CD8-positive, alpha-beta memory T cell (primary cell): Measurements from ENCODE around the gene FSTL4. TPM values are rescaled to one million over a fixed set of nuclear protein-coding genes. Genes with fewer than 3 reads are reported as not detected.

Source experiments
- CTCF ChIA-PET: fragments of 350-600 bp; sonication (Branson Sonifier 250); formaldehyde crosslinking; loops from one replicate; lab custom pipeline; 2021; ENCODE audit warnings: antibody characterized with exemption; lab: Charles Lee
- POLR2A ChIA-PET: fragments of 350-600 bp; sonication (Branson Sonifier 250); formaldehyde crosslinking; loops from one replicate; lab custom pipeline; 2021; ENCODE audit warnings: antibody characterized with exemption; lab: Charles Lee
- DNase-seq, 5 donors: peaks; one replicate each; pipeline versions ENCODE4 v3.0.0 to v3.0.0-alpha.2; 2020 to 2022; ENCODE audit warnings: mixed read lengths in 1 of 5
- H3K27ac ChIP-seq: one replicate; pipeline ENCODE4 v1.7.0; 2013; ENCODE audit warnings: low read depth, mild to moderate bottlenecking, low read length, moderate library complexity
- H3K27me3 ChIP-seq: 2 replicates; pipeline ENCODE4 v1.7.0; 2013; ENCODE audit warnings: low read length, mild to moderate bottlenecking; ENCODE audit not compliant: insufficient read depth, poor library complexity, severe bottlenecking
- H3K36me3 ChIP-seq: 2 replicates; pipeline ENCODE4 v1.7.0; 2013; ENCODE audit warnings: mild to moderate bottlenecking, low read length, moderate library complexity; ENCODE audit not compliant: insufficient read depth
- H3K4me1 ChIP-seq: 2 replicates; pipeline ENCODE4 v1.7.0; 2013; ENCODE audit warnings: mild to moderate bottlenecking, low read length, moderate library complexity; ENCODE audit not compliant: insufficient read depth
- H3K4me3 ChIP-seq: 2 replicates; pipeline ENCODE4 v1.7.0; 2013; ENCODE audit warnings: mild to moderate bottlenecking, low read length
- H3K9me3 ChIP-seq: 2 replicates; pipeline ENCODE4 v1.7.0; 2013; ENCODE audit warnings: mild to moderate bottlenecking, low read length
- H3K27ac Mint-ChIP-seq, 8 donors: one replicate each; pipeline ENCODE4 v1.8.0; 2020 to 2021; ENCODE audit warnings: mixed read lengths in 8 of 8, mild to moderate bottlenecking in 6 of 8, inconsistent platforms in 3 of 8, moderate library complexity in 3 of 8
- H3K27me3 Mint-ChIP-seq, 2 donors: one replicate each; pipeline ENCODE4 v1.8.0; 2020 to 2021; ENCODE audit warnings: mixed read lengths in 2 of 2, mild to moderate bottlenecking in 1 of 2, moderate library complexity in 1 of 2
- H3K36me3 Mint-ChIP-seq, 3 donors: one replicate each; pipeline ENCODE4 v1.8.0; 2020 to 2021; ENCODE audit warnings: mixed read lengths in 3 of 3, inconsistent platforms in 1 of 3, mild to moderate bottlenecking in 1 of 3
- H3K4me1 Mint-ChIP-seq, 3 donors: one replicate each; pipeline ENCODE4 v1.8.0; 2020 to 2021; ENCODE audit warnings: mixed read lengths in 3 of 3, inconsistent platforms in 1 of 3, mild to moderate bottlenecking in 1 of 3
- H3K4me3 Mint-ChIP-seq, 7 donors: one replicate each; pipeline ENCODE4 v1.8.0; 2020 to 2021; ENCODE audit warnings: mixed read lengths in 7 of 7, mild to moderate bottlenecking in 6 of 7, moderate library complexity in 4 of 7, inconsistent platforms in 2 of 7
- H3K9me3 Mint-ChIP-seq, 5 donors: one replicate each; pipeline ENCODE4 v1.8.0; 2020 to 2022; ENCODE audit warnings: mixed read lengths in 5 of 5, mild to moderate bottlenecking in 3 of 5, moderate library complexity in 2 of 5, inconsistent platforms in 1 of 5
- polyA plus RNA-seq: library from polyadenylated mRNA; unstranded; fragments of 300-500 nt; fragmentation: Illumina TruSeq; gene quantifications from one replicate; pipeline ENCODE4 v1.2.3, GENCODE V29; 2021
- total RNA-seq, 2 experiments: library from RNA; stranded (reverse); gene quantifications; one replicate each; pipeline ENCODE4 v1.2.3, GENCODE V29; 2021

Gene FSTL4
- total and polyA plus RNA-seq, 3 experiments from 2014 or later: 0.33 TPM; not detected in 2

GRCh38 chr5:133304707-133305216, 307.6 kb downstream of the FSTL4 start:
- Mint-ChIP-seq H3K27ac (no peak overlapping the region), H3K36me3 (peaks cover 0 to 2% (median 0%) of the 10 kb centered on the region in 3 donors)
- CTCF ChIA-PET: interaction anchor here (0.6 to 1.1 kb wide), 2 partner anchors 21 to 193 kb away, joined by 3 read pairs; no protein-coding TSS in a partner anchor

GRCh38 chr5:133304178-133304577, 308.2 kb downstream of the FSTL4 start:
- no peaks in the 10 kb centered on the region for H3K4me1 ChIP-seq
- Mint-ChIP-seq H3K27ac (no peak overlapping the region), H3K27me3 (peaks cover 9 to 10% of the 10 kb centered on the region in 2 donors), H3K36me3 (peaks cover 0 to 2% (median 0%) of the 10 kb centered on the region in 3 donors), H3K4me3 (no peak overlapping the region), H3K4me1 (no peaks in the 10 kb centered on the region), H3K9me3 (no peaks in the 10 kb centered on the region)
- no peaks in the 10 kb centered on the region for H3K36me3 ChIP-seq
- no peaks in the 10 kb centered on the region for H3K9me3 ChIP-seq
- H3K27ac ChIP-seq: no peak overlapping the region
- no peak overlapping the region for H3K4me3 ChIP-seq
- CTCF ChIA-PET: no interaction called here
- no peak for DNase-seq
- POLR2A ChIA-PET: no interaction called here
- H3K27me3 ChIP-seq: peaks cover 4% of the 10 kb centered on the region

More at GRCh38 chr5:133304707-133305216, 307.6 kb downstream of the FSTL4 start:
- Histone ChIP-seq H3K4me1 (no peaks in the 10 kb centered on the region), H3K4me3 (no peak overlapping the region), H3K27me3 (peaks cover 4% of the 10 kb centered on the region), H3K36me3 (no peaks in the 10 kb centered on the region), H3K27ac (no peak overlapping the region), H3K9me3 (no peaks in the 10 kb centered on the region)
- H3K9me3 Mint-ChIP-seq: no peaks in the 10 kb centered on the region
- no peaks in the 10 kb centered on the region for H3K4me1 Mint-ChIP-seq
- H3K27me3 Mint-ChIP-seq: peaks cover 10 to 12% of the 10 kb centered on the region in 2 donors
- POLR2A ChIA-PET: no interaction called here
- no peak overlapping the region for H3K4me3 Mint-ChIP-seq
- no peak for DNase-seq

GRCh38 chr5:133303298-133303697, 309.0 kb downstream of the FSTL4 start:
- Histone ChIP-seq H3K4me3 (no peak overlapping the region), H3K4me1 (peaks cover under 1% of the 10 kb centered on the region), H3K9me3 (no peaks in the 10 kb centered on the region), H3K27me3 (peaks cover 1% of the 10 kb centered on the region), H3K27ac (no peak overlapping the region), H3K36me3 (no peaks in the 10 kb centered on the region)
- H3K4me3 Mint-ChIP-seq: no peak overlapping the region
- no peaks in the 10 kb centered on the region for H3K9me3 Mint-ChIP-seq
- no peak overlapping the region for H3K27ac Mint-ChIP-seq
- peaks cover 0 to 2% (median 0%) of the 10 kb centered on the region in 3 donors for H3K36me3 Mint-ChIP-seq
- no peaks in the 10 kb centered on the region for H3K4me1 Mint-ChIP-seq
- POLR2A ChIA-PET: no interaction called here
- CTCF ChIA-PET: no interaction called here
- H3K27me3 Mint-ChIP-seq: peaks cover 3 to 8% of the 10 kb centered on the region in 2 donors
- DNase-seq: no peak

GRCh38 chr5:133299728-133300127, 312.6 kb downstream of the FSTL4 start:
- peaks cover 5% of the 10 kb centered on the region for H3K4me1 ChIP-seq
- H3K36me3 ChIP-seq: no peaks in the 10 kb centered on the region
- H3K4me3 ChIP-seq: no peak overlapping the region
- no peaks in the 10 kb centered on the region for H3K9me3 ChIP-seq
- H3K27ac ChIP-seq: no peak overlapping the region
- POLR2A ChIA-PET: no interaction called here
- no peak for DNase-seq
- no peaks in the 10 kb centered on the region for H3K27me3 ChIP-seq
- Mint-ChIP-seq H3K36me3 (no peaks in the 10 kb centered on the region), H3K4me3 (no peak overlapping the region), H3K27ac (no peak overlapping the region), H3K4me1 (no peaks in the 10 kb centered on the region), H3K27me3 (peaks cover 0 to 5% of the 10 kb centered on the region in 2 donors), H3K9me3 (no peaks in the 10 kb centered on the region)
- CTCF ChIA-PET: no interaction called here

- Mint-ChIP-seq H3K27ac (no peak overlapping the region), H3K36me3 (no peaks in the 10 kb centered on the region), H3K4me1 (no peaks in the 10 kb centered on the region), H3K27me3 (peaks cover 0 to 5% of the 10 kb centered on the region in 2 donors), H3K9me3 (no peaks in the 10 kb centered on the region), H3K4me3 (no peak overlapping the region)
- no peaks in the 10 kb centered on the region for H3K9me3 ChIP-seq
- POLR2A ChIA-PET: no interaction called here
- peaks cover 5% of the 10 kb centered on the region for H3K4me1 ChIP-seq
- H3K27ac ChIP-seq: no peak overlapping the region
- no peak overlapping the region for H3K4me3 ChIP-seq
- H3K27me3 ChIP-seq: no peaks in the 10 kb centered on the region
- DNase-seq: no peak
- H3K36me3 ChIP-seq: no peaks in the 10 kb centered on the region
- CTCF ChIA-PET: no interaction called here
Measured at GRCh38 chr5:133299021-133299420, 313.3 kb downstream of the FSTL4 start.

GRCh38 chr5:133298447-133298846, 313.9 kb downstream of the FSTL4 start:
- Histone ChIP-seq H3K27me3 (no peaks in the 10 kb centered on the region), H3K27ac (no peak overlapping the region), H3K4me3 (no peak overlapping the region), H3K4me1 (peaks cover 5% of the 10 kb centered on the region), H3K36me3 (no peaks in the 10 kb centered on the region), H3K9me3 (no peaks in the 10 kb centered on the region)
- no peaks in the 10 kb centered on the region for H3K4me1 Mint-ChIP-seq
- H3K4me3 Mint-ChIP-seq: no peak overlapping the region
- POLR2A ChIA-PET: no interaction called here
- H3K27ac Mint-ChIP-seq: peak overlapping the region in 1 of 8 donors; percentile 55
- peaks cover 0 to 5% of the 10 kb centered on the region in 2 donors for H3K27me3 Mint-ChIP-seq
- H3K36me3 Mint-ChIP-seq: no peaks in the 10 kb centered on the region
- peak in 1 of 5 donors; percentile 23 for DNase-seq
- CTCF ChIA-PET: no interaction called here
- no peaks in the 10 kb centered on the region for H3K9me3 Mint-ChIP-seq

- Histone ChIP-seq H3K36me3 (no peaks in the 10 kb centered on the region), H3K4me1 (peaks cover 5% of the 10 kb centered on the region), H3K27ac (no peak overlapping the region), H3K9me3 (no peaks in the 10 kb centered on the region), H3K4me3 (no peak overlapping the region), H3K27me3 (no peaks in the 10 kb centered on the region)
- DNase-seq: no peak
- no peak overlapping the region for H3K27ac Mint-ChIP-seq
- H3K4me3 Mint-ChIP-seq: no peak overlapping the region
- POLR2A ChIA-PET: no interaction called here
- H3K36me3 Mint-ChIP-seq: no peaks in the 10 kb centered on the region
- no peaks in the 10 kb centered on the region for H3K4me1 Mint-ChIP-seq
- CTCF ChIA-PET: no interaction called here
- peaks cover 0 to 5% of the 10 kb centered on the region in 2 donors for H3K27me3 Mint-ChIP-seq
- no peaks in the 10 kb centered on the region for H3K9me3 Mint-ChIP-seq
Measured at GRCh38 chr5:133297293-133297692, 315.0 kb downstream of the FSTL4 start.

GRCh38 chr5:133296624-133297023, 315.7 kb downstream of the FSTL4 start:
- CTCF ChIA-PET: no interaction called here
- POLR2A ChIA-PET: no interaction called here

More at GRCh38 chr5:133296624-133297023, 315.7 kb downstream of the FSTL4 start:
- Histone ChIP-seq H3K27ac (no peak overlapping the region), H3K27me3 (no peaks in the 10 kb centered on the region), H3K4me3 (no peak overlapping the region), H3K9me3 (no peaks in the 10 kb centered on the region), H3K4me1 (peaks cover 5% of the 10 kb centered on the region), H3K36me3 (no peaks in the 10 kb centered on the region)
- Mint-ChIP-seq H3K36me3 (no peaks in the 10 kb centered on the region), H3K4me1 (no peaks in the 10 kb centered on the region), H3K27ac (no peak overlapping the region), H3K9me3 (no peaks in the 10 kb centered on the region), H3K4me3 (no peak overlapping the region), H3K27me3 (peaks cover 0 to 2% of the 10 kb centered on the region in 2 donors)
- no peak for DNase-seq
